ENCODE results near the gene LRRC17.
"Not testable (repeated sequence)": the region's sequence is repeated elsewhere in the genome, so short reads cannot be mapped to it uniquely, and the experiment has no call there.

Gene LRRC17

DNA sequence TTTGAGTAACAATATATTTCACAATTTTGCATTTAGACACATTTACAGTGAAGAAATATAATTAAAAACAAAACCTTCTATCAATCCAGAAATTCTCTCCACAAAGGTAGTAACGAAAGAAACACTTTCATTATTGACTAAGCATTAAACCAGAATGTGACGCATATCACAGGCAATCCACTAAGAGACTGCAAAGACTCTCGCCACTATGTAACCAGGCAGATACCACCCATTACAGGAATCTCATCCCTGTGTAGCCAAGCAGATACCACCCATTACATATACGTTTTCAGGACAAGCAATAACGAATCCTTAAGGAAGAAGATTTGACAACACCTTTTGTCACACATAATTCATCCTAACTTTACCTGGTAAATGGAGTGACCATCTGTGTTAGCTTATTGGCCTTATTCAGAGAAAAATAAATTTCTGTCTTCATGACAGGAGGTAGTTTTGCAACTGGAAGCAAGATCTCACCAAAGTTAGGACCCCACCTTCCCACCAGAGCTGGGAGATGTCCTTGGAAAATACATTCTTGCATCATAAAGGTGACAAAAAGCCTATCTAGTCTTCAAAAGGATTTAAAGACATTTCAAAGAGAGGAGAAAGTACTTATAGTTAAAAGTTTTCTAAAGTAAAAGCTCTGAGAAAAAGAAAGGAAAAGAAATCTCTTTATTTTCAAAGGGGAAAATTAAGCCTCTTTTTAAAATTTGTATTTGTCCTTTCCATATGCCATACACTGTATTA lies 30.8 kb downstream of the LRRC17 start:
- DNase-seq, result no peak

DNA sequence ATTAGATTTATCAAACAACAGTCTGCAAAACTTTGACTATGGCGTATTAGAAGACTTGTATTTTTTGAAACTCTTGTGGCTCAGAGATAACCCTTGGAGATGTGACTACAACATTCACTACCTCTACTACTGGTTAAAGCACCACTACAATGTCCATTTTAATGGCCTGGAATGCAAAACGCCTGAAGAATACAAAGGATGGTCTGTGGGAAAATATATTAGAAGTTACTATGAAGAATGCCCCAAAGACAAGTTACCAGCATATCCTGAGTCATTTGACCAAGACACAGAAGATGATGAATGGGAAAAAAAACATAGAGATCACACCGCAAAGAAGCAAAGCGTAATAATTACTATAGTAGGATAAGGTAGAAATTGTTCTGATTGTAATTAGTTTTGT lies 31.4 kb downstream of the LRRC17 start:
- no peak for DNase-seq

DNA sequence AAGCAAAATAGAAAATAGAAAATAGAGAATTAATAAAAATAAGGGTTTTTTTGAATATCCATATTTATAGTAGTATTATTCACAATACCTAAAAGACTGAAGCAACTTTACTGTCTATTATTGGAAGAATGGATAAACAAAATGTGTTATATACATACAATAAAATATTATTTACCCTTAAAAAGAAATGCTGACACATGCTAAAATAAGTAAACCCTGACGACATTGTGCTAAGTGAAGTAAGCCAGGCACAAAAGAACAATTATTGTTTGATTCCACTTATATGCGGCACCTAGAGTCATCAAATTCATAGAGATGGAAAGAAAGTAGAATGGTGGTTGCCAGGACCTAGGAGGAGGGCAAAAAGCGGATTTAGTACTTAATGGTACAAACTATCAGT lies 39.0 kb downstream of the LRRC17 start:
- DNase-seq, result no peak

DNA sequence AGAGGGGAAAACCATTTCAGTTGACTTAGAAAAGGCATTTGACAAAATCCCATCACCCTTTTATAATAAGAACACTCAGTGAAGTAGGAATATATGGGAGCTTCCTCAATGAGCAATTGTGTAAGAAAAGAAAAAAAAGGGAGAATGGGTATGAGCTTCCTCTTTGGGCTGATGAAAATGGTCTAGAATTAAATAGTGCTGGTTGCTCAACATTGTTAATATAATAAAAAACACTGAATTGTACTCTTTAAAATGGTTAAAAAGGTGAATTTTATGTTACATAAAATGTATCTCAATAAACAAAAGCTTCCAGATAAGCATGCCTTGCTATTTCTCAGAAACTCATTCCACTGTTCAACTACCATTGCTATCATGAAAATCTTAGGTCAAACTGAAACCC lies 40.6 kb downstream of the LRRC17 start:
- DNase-seq, result no peak

DNA sequence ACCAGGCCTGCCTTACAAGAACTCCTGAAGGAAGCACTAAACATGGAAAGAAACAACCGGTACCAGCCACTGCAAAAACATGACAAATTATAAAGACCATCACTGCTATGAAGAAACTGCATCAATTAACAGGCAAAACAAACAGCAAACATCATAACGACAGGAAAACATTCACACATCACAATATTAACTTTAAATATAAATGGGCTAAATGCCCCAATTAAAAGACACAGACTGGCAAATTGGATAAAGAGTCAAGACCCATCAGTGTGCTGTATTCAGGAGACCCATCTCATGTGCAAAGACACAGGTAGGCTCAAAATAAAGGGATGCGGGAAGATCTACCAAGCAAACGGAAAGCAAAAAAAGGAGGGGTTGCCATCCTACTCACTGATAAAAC lies 41.6 kb downstream of the LRRC17 start:
- not testable (repeated sequence) for DNase-seq

DNA sequence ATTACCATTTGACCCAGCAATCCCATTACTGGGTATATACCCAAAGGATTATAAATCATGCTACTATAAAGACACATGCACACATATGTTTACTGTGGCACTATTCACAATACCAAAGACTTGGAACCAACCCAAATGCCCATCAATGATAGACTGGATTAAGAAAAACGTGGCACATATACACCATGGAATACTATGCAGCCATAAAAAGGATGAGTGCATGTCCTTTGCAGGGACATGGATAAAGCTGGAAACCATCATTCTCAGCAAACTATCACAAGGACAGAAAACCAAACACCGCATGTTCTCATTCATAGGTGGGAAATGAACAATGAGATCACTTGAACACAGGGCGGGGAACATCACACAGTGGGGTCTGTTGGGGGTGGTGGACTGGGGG lies 45.2 kb downstream of the LRRC17 start:
- not testable (repeated sequence) for DNase-seq

DNA sequence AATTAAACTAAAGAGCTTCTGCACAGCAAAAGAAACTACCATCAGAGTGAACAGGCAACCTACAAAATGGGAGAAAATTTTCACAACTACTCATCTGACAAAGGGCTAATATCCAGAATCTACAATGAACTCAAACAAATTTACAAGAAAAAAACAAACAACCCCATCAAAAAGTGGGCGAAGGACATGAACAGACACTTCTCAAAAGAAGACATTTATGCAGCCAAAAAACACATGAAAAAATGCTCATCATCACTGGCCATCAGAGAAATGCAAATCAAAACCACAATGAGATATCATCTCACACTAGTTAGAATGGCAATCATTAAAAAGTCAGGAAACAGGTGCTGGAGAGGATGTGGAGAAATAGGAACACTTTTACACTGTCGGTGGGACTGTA lies 49.2 kb downstream of the LRRC17 start:
- not testable (repeated sequence) for DNase-seq

DNA sequence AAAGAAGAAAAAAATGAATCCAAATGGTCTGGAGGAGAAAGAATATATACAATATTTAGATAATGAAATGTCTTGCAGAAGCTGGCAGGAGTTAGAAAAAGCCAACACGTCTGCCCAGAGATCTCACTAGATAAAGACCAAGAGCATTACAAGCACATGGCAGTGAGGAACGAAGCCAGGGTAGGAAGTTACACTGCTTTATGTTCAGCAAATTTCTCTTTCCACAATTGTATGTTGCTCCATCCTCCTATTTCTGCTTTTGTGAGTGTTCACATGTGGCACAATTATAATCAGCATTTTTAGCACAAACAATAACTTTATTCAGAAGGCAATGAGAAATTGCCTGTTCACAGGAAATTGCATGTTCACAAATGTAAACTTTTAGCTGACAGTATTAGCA lies 53.7 kb downstream of the LRRC17 start:
- DNase-seq, result no peak

DNA sequence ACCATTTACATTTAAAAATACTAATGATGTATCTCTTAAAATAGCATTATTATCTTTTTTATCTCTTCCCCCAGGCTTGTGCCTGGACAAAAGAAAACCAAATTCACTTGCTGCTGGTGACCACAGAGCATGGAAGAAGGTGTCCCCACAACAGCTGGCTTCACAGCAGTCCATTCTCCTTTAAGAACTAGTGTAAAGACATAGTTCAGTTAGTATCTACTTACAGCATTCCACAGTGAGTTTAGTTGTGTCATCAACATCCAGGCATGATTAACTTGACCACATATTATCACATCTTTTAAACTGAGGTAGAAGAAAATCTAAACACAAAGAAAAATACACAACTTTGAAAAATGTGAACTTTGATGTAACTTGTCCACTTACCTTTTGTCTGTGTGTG lies 55.0 kb downstream of the LRRC17 start:
- no peak for DNase-seq

DNA sequence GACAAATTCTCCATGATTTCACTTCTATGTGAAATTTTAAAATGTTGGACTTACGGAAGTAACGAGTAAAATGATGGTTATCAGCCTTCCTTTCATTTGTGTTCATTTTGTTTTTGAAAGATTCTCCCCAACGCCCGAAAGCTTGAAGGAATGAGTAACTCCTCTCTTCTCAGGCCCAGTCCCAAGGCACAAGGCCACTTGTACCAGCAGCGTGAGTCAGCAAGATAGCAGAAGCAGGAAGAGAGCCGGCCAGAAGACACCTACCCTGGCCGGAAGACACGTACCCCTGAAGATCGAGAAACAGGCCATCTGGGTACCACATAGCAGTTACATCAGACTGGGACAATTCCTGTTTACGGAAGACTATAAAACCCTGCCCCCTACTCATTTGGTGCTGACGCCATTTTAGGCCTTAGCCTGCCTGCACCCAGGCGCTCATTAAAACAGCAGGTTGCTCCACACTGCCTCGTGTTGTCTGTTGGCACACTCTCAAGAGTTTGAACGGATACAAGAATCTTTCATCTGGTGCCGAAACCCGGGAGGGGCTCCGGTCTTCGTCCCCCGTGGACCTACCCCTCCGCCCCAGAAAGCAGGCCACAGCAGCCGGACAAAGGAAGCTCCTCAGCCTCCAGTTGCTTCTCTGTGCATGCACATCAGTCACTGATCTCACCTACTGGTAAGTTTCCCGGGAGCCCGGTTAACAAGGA lies 60.4 kb downstream of the LRRC17 start:
- no peak for DNase-seq

DNA sequence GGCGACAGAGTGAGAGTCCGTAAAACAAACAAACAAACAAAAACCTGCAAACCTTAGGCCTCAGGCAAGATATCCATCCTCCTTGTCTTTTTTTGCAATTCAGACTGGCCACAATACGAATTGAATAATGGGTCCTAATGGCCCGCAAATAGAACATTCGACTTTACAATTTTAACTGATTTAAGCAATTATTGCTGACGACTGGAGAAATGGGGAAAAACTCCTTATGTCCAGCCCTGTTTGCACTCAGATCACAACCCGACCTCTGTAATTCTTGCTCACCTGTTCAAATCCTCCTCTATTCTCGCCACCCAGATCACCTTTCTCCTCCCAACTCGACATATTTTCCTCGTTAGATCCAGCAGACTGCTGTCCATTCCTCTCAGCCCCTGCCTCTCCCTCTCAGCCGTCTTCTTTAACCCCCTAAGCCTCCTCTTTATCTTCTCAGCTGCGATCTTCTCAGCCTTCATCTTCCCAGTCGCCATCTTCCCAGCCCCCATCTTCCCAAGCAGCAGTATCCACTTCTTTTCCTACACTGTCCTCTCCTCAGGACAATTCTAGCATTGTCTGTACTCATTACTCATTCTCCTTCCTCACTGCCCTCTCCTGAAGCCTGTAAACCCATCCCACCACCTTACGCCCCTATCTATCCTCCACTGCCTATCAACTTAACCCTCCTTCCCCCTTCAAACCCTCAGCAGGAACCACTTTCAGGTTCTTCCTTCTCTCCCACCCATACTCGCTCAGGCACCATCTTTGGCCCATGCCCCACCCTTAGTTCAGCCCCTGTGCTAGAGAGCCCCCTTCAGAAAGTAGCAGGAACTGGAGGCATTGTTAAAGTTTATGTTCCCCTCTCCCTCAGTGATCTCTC lies 61.8 kb downstream of the LRRC17 start:
- DNase-seq, result no peak

DNA sequence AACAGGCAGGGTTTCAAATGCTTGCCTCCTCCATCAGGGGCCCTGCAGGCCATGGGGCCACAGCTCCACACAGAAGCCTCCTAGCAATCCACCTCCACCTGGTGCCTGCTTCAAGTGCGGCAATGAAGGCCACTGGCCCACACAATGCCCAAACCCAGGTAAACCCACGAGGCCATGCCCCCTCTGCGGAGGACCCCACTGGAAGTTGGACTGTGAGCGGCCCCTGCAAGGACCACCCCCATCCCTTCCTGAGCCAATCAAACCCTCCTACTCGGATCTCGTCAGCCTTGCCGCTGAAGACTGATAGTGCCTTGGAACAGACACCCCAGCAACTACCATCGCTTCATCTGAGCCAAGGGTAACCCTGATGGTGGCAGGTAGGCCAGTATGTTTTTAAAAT lies 63.1 kb downstream of the LRRC17 start:
- DNase-seq, result no peak

DNA sequence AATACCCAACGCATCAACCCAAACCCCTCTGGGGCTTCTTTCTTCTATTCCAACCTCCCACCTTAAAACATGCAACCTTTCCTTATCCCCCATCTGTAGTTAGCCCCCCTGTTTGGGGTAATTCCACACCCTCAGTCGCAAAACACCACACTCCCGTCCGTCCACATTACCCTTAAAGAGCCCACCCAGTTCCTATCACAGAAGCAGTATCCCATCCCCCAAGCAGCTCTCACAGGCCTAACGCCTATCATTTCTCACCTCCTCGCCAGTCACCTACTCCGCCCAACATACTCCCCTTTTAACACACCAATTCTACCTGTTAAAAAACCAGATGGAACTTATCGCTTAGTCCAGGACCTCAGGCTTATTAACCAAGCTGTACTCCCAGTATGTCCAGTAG lies 63.7 kb downstream of the LRRC17 start:
- DNase-seq, result no peak

DNA sequence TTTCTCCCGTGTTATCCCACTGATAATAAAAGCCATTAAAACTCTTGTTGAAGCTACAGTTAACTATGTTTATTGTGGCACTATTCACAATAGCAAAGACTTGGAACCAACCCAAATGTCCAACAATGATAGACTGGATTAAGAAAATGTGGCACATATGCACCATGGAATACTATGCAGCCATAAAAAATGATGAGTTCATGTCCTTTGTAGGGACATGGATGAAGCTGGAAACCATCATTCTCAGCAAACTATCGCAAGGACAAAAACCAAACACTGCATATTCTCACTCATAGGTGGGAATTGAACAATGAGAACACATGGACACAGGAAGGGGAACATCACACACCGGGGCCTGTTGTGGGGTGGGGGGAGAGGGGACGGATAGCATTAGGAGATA lies 64.8 kb downstream of the LRRC17 start:
- not testable (repeated sequence) for DNase-seq

DNA sequence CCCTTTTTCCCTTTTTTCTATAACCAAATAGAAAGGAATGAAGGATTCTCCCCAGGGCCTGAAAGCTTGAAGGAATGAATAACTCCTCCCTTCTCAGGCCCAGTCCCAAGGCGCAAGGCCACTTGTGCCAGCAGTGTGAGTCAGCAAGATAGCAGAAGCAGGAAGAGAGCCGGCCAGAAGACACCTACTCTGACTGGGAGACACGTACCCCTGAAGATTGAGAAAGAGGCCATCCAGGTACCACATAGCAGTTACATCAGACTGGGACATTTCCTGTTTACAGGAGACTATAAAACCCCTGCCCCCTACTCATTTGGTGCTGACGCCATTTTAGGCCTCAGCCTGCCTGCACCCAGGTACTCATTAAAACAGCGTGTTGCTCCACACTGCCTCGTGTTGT lies 65.5 kb downstream of the LRRC17 start:
- DNase-seq, result no peak

DNA sequence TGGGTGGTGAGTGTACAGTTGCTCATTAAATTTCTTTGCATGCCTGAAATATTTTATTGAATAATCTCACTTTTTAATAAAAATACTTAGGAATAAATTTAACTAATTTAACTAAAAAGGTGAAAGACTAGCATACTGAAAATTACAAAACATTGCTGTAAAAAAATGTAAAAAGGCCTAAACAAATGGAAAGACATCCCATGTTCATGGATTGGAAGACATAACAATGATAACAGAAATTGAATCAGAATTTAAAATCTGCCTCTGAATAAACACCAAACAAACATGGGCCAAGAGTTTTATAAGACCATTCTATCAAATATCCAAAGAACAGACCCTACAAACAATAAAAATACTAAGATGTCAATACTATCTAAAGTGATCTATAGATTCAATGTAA lies 66.9 kb downstream of the LRRC17 start:
- DNase-seq, result no peak

DNA sequence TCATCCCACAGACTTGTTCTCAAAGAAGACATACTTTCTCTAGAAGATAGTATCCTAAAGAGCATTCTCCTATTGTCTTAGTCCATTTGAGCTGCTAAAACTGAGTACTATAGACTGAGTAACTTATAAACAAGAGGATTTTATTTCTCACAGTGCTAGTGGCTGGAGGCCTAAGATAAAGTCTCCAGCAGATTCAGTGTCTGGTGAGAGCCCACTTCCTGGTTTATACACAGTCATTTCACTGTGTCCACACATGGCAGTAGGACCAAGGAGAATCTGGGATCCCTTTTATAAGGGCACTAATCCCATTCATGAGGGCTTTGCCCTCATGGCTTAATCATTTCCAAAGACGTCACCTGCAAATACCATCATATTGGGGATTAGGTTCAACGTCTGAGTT lies 68.7 kb downstream of the LRRC17 start:
- DNase-seq, result no peak

DNA sequence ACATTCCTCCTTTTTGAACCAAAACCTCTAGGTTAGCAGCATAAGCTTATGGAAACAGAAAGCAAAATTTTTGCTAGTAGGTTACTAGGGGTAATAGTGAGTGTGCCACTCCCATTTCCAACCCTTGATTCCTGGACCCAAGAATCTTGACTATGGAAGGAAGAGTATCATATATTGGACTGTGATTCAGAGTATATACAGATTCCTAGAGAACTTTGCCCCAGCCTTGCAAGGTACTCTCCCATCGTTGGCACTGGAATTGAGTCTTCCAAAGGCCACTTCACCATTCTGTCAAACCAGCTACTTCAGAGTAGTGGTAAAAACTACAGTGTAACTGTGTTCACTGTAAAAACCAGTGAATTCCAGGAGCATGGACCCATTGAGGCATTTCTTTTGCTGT lies 69.4 kb downstream of the LRRC17 start:
- no peak for DNase-seq

DNA sequence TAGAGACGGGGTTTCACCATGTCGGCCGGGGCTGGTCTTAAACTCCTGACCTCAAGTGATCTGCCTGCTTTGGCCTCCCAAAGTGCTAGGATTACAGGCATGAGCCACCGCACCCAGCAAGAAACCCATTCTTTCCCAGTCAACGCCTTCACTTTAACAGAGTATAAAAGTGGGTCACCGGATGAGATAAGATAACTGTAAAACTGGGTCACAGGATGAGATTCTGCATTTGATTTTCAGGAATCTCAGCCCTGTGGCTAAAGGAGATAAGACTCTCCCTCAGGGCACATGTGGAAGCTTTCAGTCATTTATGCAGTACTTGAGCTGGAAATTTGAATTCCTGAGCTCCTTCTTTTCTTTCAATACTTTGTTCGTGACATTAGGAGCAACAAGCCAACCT lies 70.8 kb downstream of the LRRC17 start:
- DNase-seq, result no peak

DNA sequence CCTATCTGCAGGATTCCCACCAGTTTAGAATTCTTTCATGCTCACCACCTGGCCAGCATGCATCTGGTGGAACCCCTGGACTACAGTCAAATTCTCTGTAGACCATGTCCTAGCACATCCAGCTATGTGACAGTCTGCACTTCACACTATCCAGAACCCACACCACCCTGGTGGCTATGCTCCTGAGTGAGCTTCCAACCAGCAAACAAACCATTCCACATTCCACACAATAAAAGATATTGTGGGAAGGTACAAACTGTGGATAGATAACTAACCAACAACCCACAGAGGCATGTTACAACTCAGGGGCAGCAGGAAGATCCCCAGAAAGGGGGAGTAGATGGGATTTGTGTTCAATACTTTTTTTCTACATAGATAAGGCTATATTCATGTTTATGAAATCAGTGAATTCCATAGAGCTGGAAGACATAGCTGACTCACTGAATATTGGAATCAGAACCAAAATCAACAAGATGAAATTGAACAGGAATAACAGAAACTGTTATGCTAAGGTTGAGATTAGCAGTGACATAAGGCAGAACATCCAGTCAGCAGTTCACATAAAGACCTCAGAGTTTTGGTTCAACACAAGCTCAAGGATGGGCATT lies 72.5 kb downstream of the LRRC17 start:
- DNase-seq, result no peak

DNA sequence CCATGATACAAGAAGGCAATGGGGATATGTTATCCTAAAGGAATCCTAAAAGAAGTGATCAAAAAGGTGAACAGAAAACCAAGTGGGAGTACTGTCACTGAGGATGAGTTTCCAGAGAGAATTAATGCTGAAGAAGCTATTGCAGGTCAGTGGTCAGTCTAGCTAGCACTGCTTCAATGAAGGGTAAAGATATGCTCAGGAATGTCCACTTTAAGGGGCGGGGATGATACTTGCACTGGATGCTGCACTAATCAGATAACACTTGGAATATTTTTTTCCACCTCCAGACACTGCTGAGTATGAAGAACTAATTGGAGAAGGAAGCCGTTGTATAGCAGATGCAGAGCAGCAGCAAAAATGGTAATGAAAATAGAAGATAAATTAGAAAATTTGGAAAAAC lies 75.3 kb downstream of the LRRC17 start:
- DNase-seq, result no peak

DNA sequence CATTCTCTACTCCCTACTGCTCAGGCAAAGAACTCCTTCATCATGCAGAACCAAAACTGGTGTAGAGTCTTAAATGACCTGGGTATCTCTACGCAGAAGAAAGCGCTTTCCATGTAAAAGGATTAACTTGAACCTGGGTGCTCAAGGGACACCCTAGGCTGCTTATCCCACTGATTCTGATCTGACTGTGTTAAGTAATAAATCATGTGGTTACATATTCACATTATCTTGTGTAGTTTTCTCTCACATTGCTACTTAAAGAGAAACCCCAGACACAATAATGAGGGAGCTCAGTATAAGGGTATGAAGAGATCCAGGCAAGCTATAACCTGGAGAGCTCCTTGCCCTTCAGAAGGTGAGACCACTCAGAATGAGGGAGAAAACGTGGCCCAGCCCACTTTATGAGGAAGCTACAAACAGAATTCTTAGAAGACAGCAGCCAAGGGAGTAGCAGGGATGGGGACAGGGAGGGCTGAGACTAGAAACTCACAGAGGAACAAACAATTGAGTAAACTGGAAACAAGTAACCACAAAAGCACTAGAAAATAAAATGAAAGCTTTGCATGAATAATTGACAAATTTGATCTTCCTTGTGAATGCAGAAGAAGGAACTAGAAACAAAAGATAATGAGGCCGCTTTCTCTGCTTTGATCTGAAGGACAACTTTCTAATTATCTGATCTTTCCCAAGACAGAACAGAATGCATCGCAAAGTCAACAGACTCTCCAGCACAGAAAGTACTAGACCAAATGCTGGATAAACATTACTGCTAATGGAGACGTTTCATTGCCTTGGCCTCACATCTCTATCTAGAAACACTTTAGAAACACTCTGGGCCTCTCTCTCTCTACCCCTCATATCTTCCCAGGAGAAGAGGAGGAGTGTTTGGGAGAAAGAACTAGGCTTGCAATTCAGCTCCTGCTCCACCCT lies 76.1 kb downstream of the LRRC17 start:
- no peak for DNase-seq
